Measurements from ENCODE around the gene GAPVD1.

Gene GAPVD1

GRCh38 chr9:125323615-125324014 is 62.0 kb downstream of the GAPVD1 start:
- no peak for TF ChIP-seq POLR2AphosphoS5 (IDR thresholded peaks at IDR 0.05; ENCODE audit: low read depth, low read length)
- TF ChIP-seq FOXP2 (optimal IDR thresholded peaks at IDR 0.05; ENCODE audit: borderline replicate concordance, extremely low read depth, extremely low read length, insufficient read depth), result no peak
- TF ChIP-seq SIN3A (IDR thresholded peaks at IDR 0.05; ENCODE audit: borderline replicate concordance, insufficient read depth, low read length), result no peak
- TF ChIP-seq REST (IDR thresholded peaks at IDR 0.05; ENCODE audit: insufficient read depth in 1 of 2, low read depth in 2 of 2, low read length in 2 of 2), result no peak

GRCh38 chr9:125325826-125326225 is 64.2 kb downstream of the GAPVD1 start:
- TF ChIP-seq POLR2AphosphoS5 (IDR thresholded peaks at IDR 0.05; ENCODE audit: low read depth, low read length), result no peak
- no peak for TF ChIP-seq SIN3A (IDR thresholded peaks at IDR 0.05; ENCODE audit: borderline replicate concordance, insufficient read depth, low read length)
- no peak for TF ChIP-seq TAF1 (IDR thresholded peaks at IDR 0.05; ENCODE audit: borderline replicate concordance, insufficient read depth, low read length)
- no peak for TF ChIP-seq FOXP2 (optimal IDR thresholded peaks at IDR 0.05; ENCODE audit: borderline replicate concordance, extremely low read depth, extremely low read length, insufficient read depth)
- no peak for TF ChIP-seq REST (IDR thresholded peaks at IDR 0.05; ENCODE audit: insufficient read depth in 1 of 2, low read depth in 2 of 2, low read length in 2 of 2)

- TF ChIP-seq FOXP2 (optimal IDR thresholded peaks at IDR 0.05; ENCODE audit: borderline replicate concordance, extremely low read depth, extremely low read length, insufficient read depth) (no peak), SIN3A (IDR thresholded peaks at IDR 0.05; ENCODE audit: borderline replicate concordance, insufficient read depth, low read length) (no peak), TAF1 (IDR thresholded peaks at IDR 0.05; ENCODE audit: borderline replicate concordance, insufficient read depth, low read length) (no peak), POLR2AphosphoS5 (IDR thresholded peaks at IDR 0.05; ENCODE audit: low read depth, low read length) (no peak), REST (IDR thresholded peaks at IDR 0.05; ENCODE audit: insufficient read depth in 1 of 2, low read depth in 2 of 2, low read length in 2 of 2) (no peak)
Measured at GRCh38 chr9:125329978-125330377, 68.4 kb downstream of the GAPVD1 start.

GRCh38 chr9:125330587-125330986 is 69.0 kb downstream of the GAPVD1 start:
- TF ChIP-seq FOXP2 (optimal IDR thresholded peaks at IDR 0.05; ENCODE audit: borderline replicate concordance, extremely low read depth, extremely low read length, insufficient read depth) (no peak), POLR2AphosphoS5 (IDR thresholded peaks at IDR 0.05; ENCODE audit: low read depth, low read length) (no peak), REST (IDR thresholded peaks at IDR 0.05; ENCODE audit: insufficient read depth in 1 of 2, low read depth in 2 of 2, low read length in 2 of 2) (no peak), TAF1 (IDR thresholded peaks at IDR 0.05; ENCODE audit: borderline replicate concordance, insufficient read depth, low read length) (no peak)

GRCh38 chr9:125332527-125332926 is 70.9 kb downstream of the GAPVD1 start:
- TF ChIP-seq POLR2AphosphoS5 (IDR thresholded peaks at IDR 0.05; ENCODE audit: low read depth, low read length) (no peak), REST (IDR thresholded peaks at IDR 0.05; ENCODE audit: insufficient read depth in 1 of 2, low read depth in 2 of 2, low read length in 2 of 2) (no peak)
